ACC112 (cell line): ENCODE measurements around the gene CHRM1.
"Not testable (repeated sequence)": the region's sequence is repeated elsewhere in the genome, so short reads cannot be mapped to it uniquely, and the experiment has no call there.

Source experiments
- H2AFZ ChIP-seq: fragments of 200-600 bp; sonication (generic); one replicate; pipeline ENCODE4 v1.6.0; 2017; ENCODE audit warnings: antibody characterized with exemption, low read length; ENCODE audit not compliant: unreplicated experiment
- H3K27ac ChIP-seq: fragments of 200-600 bp; sonication (generic); 2 replicates; pipeline ENCODE4 v1.5.1; 2014; ENCODE audit warnings: low read depth, mild to moderate bottlenecking, antibody characterized with exemption, low read length, moderate library complexity
- H3K27me3 ChIP-seq: fragments of 200-600 bp; sonication (generic); 2 replicates; pipeline ENCODE4 v1.6.1; 2014; ENCODE audit warnings: mild to moderate bottlenecking, antibody characterized with exemption, low read length, moderate library complexity, mixed read lengths; ENCODE audit not compliant: insufficient read depth
- H3K36me3 ChIP-seq: fragments of 200-600 bp; sonication (generic); 2 replicates; pipeline ENCODE4 v1.6.1; 2016; ENCODE audit warnings: mild to moderate bottlenecking, antibody characterized with exemption, low read length, moderate library complexity, mixed read lengths; ENCODE audit not compliant: insufficient read depth
- H3K4me1 ChIP-seq: fragments of 200-600 bp; sonication (generic); one replicate; pipeline ENCODE4 v1.6.1; 2016; ENCODE audit warnings: low read length, mixed read lengths; ENCODE audit not compliant: insufficient read depth, unreplicated experiment, control insufficient read depth
- H3K4me3 ChIP-seq: fragments of 200-600 bp; sonication (generic); 2 replicates; pipeline ENCODE4 v1.5.1; 2014; ENCODE audit warnings: mild to moderate bottlenecking, low read depth, low read length
- H3K79me2 ChIP-seq: fragments of 200-600 bp; sonication (generic); one replicate; pipeline ENCODE4 v1.6.0; 2016; ENCODE audit warnings: low read length; ENCODE audit not compliant: control insufficient read depth, unreplicated experiment, insufficient read depth

CHRM1 gene

GRCh38 chr11:62945538-62945937, 24.4 kb upstream of the CHRM1 start:
- H2AFZ ChIP-seq, result not testable (repeated sequence)

GRCh38 chr11:62937528-62937927, 16.4 kb upstream of the CHRM1 start:
- not testable (repeated sequence) for H3K27ac ChIP-seq, H3K27me3 ChIP-seq, H3K79me2 ChIP-seq, H3K4me3 ChIP-seq, H2AFZ ChIP-seq, H3K4me1 ChIP-seq, H3K36me3 ChIP-seq

More at GRCh38 chr11:62945538-62945937, 24.4 kb upstream of the CHRM1 start:
- not testable (repeated sequence) for H3K27ac ChIP-seq, H3K4me3 ChIP-seq, H3K36me3 ChIP-seq, H3K79me2 ChIP-seq, H3K4me1 ChIP-seq
- H3K27me3 ChIP-seq, result peaks cover 29% of the 10 kb centered on the region

GRCh38 chr11:62934496-62934785, 13.3 kb upstream of the CHRM1 start:
- no peak overlapping the region for H2AFZ ChIP-seq
- H3K79me2 ChIP-seq, result no peaks in the 10 kb centered on the region
- no peaks in the 10 kb centered on the region for H3K4me1 ChIP-seq
- H3K27me3 ChIP-seq, result peaks cover 13% of the 10 kb centered on the region
- no peaks in the 10 kb centered on the region for H3K36me3 ChIP-seq
- H3K27ac ChIP-seq, result no peak overlapping the region
- no peak overlapping the region for H3K4me3 ChIP-seq

- Histone ChIP-seq H3K79me2 (no peaks in the 10 kb centered on the region), H3K36me3 (no peaks in the 10 kb centered on the region), H2AFZ (no peak overlapping the region), H3K27me3 (peaks cover 18% of the 10 kb centered on the region), H3K4me3 (no peak overlapping the region), H3K27ac (no peak overlapping the region), H3K4me1 (no peaks in the 10 kb centered on the region)
Observed at GRCh38 chr11:62933750-62934495, 12.8 kb upstream of the CHRM1 start.

GRCh38 chr11:62933285-62933684, 12.1 kb upstream of the CHRM1 start:
- no peaks in the 10 kb centered on the region for H3K36me3 ChIP-seq
- no peak overlapping the region for H3K4me3 ChIP-seq
- no peaks in the 10 kb centered on the region for H3K4me1 ChIP-seq
- H3K27me3 ChIP-seq, result peaks cover 24% of the 10 kb centered on the region
- H3K79me2 ChIP-seq, result no peaks in the 10 kb centered on the region
- no peak overlapping the region for H2AFZ ChIP-seq
- H3K27ac ChIP-seq, result no peak overlapping the region

- H2AFZ ChIP-seq, result no peak overlapping the region
- H3K79me2 ChIP-seq, result no peaks in the 10 kb centered on the region
- H3K4me3 ChIP-seq, result no peak overlapping the region
- no peaks in the 10 kb centered on the region for H3K36me3 ChIP-seq
- H3K27ac ChIP-seq, result no peak overlapping the region
- H3K4me1 ChIP-seq, result no peaks in the 10 kb centered on the region
- H3K27me3 ChIP-seq, result peaks cover 39% of the 10 kb centered on the region
Observed at GRCh38 chr11:62931499-62932278, 10.5 kb upstream of the CHRM1 start.

- no peaks in the 10 kb centered on the region for H3K36me3 ChIP-seq
- peaks cover 3% of the 10 kb centered on the region for H3K4me1 ChIP-seq
- H2AFZ ChIP-seq, result no peak overlapping the region
- peaks cover 50% of the 10 kb centered on the region for H3K27me3 ChIP-seq
- no peak overlapping the region for H3K27ac ChIP-seq
- H3K4me3 ChIP-seq, result no peak overlapping the region
- no peaks in the 10 kb centered on the region for H3K79me2 ChIP-seq
Observed at GRCh38 chr11:62930666-62931065, 9.5 kb upstream of the CHRM1 start.

- Histone ChIP-seq H3K79me2 (no peaks in the 10 kb centered on the region), H3K4me3 (no peak overlapping the region), H3K27me3 (peaks cover 55% of the 10 kb centered on the region), H2AFZ (no peak overlapping the region), H3K4me1 (peaks cover 4% of the 10 kb centered on the region), H3K36me3 (no peaks in the 10 kb centered on the region), H3K27ac (no peak overlapping the region)
Observed at GRCh38 chr11:62930157-62930556, 9.0 kb upstream of the CHRM1 start.

GRCh38 chr11:62928011-62928410, 6.8 kb upstream of the CHRM1 start:
- H3K4me1 ChIP-seq, result peaks cover 11% of the 10 kb centered on the region
- no peak overlapping the region for H3K4me3 ChIP-seq
- peaks cover 66% of the 10 kb centered on the region for H3K27me3 ChIP-seq
- H3K27ac ChIP-seq, result no peak overlapping the region
- no peaks in the 10 kb centered on the region for H3K79me2 ChIP-seq
- H3K36me3 ChIP-seq, result no peaks in the 10 kb centered on the region
- H2AFZ ChIP-seq, result no peak overlapping the region

- Histone ChIP-seq H3K27me3 (peaks cover 74% of the 10 kb centered on the region), H2AFZ (no peak overlapping the region), H3K79me2 (no peaks in the 10 kb centered on the region), H3K27ac (no peak overlapping the region), H3K36me3 (no peaks in the 10 kb centered on the region), H3K4me1 (peaks cover 15% of the 10 kb centered on the region), H3K4me3 (no peak overlapping the region)
Observed at GRCh38 chr11:62926680-62927455, 5.7 kb upstream of the CHRM1 start.
